Activated gamma-delta T cell (primary cell): Measurements from ENCODE around the gene C1orf21.

Source experiments
- DNase-seq: peaks from one replicate; lab custom pipeline; 2025; lab: John Stamatoyannopoulos, UW

C1orf21 gene

GRCh38 chr1:184650177-184650866, 263.5 kb downstream of the C1orf21 start:
- DNase-seq, result no peak

- DNase-seq, result no peak
These were observed 268.4 kb downstream of the C1orf21 start for GRCh38 chr1:184655185-184655584.

GRCh38 chr1:184656221-184656620, 269.4 kb downstream of the C1orf21 start:
- DNase-seq, result no peak

- DNase-seq, result no peak
These were observed 271.2 kb downstream of the C1orf21 start for GRCh38 chr1:184658055-184658454.

- DNase-seq, result no peak
These were observed 273.8 kb downstream of the C1orf21 start for GRCh38 chr1:184660462-184661191.

- no peak for DNase-seq
These were observed 275.0 kb downstream of the C1orf21 start for GRCh38 chr1:184661801-184662200.

GRCh38 chr1:184664042-184664660, 277.3 kb downstream of the C1orf21 start:
- DNase-seq, result peak; percentile 16

GRCh38 chr1:184664661-184665060, 277.8 kb downstream of the C1orf21 start:
- no peak for DNase-seq

GRCh38 chr1:184665360-184665759, 278.5 kb downstream of the C1orf21 start:
- no peak for DNase-seq

- DNase-seq, result no peak
These were observed 282.6 kb downstream of the C1orf21 start for GRCh38 chr1:184669391-184669790.

GRCh38 chr1:184672013-184672726, 285.3 kb downstream of the C1orf21 start:
- DNase-seq, result no peak

GRCh38 chr1:184673305-184673704, 286.5 kb downstream of the C1orf21 start:
- no peak for DNase-seq

- no peak for DNase-seq
These were observed 290.5 kb downstream of the C1orf21 start for GRCh38 chr1:184677344-184677743.
